Large intestine (tissue), 3 donors: ENCODE data around the gene DNAL1. TPM values are rescaled to one million over a fixed set of nuclear protein-coding genes. Genes with fewer than 3 reads are reported as not detected.
"Not testable (repeated sequence)": the region's sequence is repeated elsewhere in the genome, so short reads cannot be mapped to it uniquely, and the experiment has no call there.

Experiments
- DNase-seq, 2 donors: peaks; one replicate each; pipeline versions ENCODE4 v3.0.0 to v3.0.0-alpha.2; 2013
- H3K27ac ChIP-seq: one replicate; pipeline ENCODE4 v1.5.1; 2013; ENCODE audit warnings: low read length
- H3K27me3 ChIP-seq: 2 replicates; pipeline ENCODE4 v1.6.1; 2013; ENCODE audit warnings: low read length; ENCODE audit not compliant: control insufficient read depth, insufficient read depth
- H3K36me3 ChIP-seq: 2 replicates; pipeline ENCODE4 v1.6.1; 2013; ENCODE audit warnings: low read length; ENCODE audit not compliant: control insufficient read depth, insufficient read depth
- H3K4me1 ChIP-seq: one replicate; pipeline ENCODE4 v1.6.1; 2013; ENCODE audit warnings: low read length; ENCODE audit not compliant: control insufficient read depth, insufficient read depth
- H3K4me3 ChIP-seq: one replicate; pipeline ENCODE4 v1.5.1; 2013; ENCODE audit warnings: low read length
- H3K9me3 ChIP-seq: one replicate; pipeline ENCODE4 v1.6.1; 2013; ENCODE audit warnings: mild to moderate bottlenecking, low read depth, low read length, moderate library complexity; ENCODE audit not compliant: control insufficient read depth
- WGBS: methylation state at CpG from one replicate; pipeline ENCODE4 v1.1.5; 2013; ENCODE audit warnings: low lambda C conversion rate; ENCODE audit not compliant: insufficient coverage; 5-methylcytosine and 5-hydroxymethylcytosine counted together
- polyA plus RNA-seq: library from polyadenylated mRNA; unstranded; fragments of 120-200 nt; gene quantifications from one replicate; pipeline ENCODE4 v1.2.1, GENCODE V29; 2013

Gene DNAL1
- polyA plus RNA-seq, 1 donor = 7.2 TPM

DNA sequence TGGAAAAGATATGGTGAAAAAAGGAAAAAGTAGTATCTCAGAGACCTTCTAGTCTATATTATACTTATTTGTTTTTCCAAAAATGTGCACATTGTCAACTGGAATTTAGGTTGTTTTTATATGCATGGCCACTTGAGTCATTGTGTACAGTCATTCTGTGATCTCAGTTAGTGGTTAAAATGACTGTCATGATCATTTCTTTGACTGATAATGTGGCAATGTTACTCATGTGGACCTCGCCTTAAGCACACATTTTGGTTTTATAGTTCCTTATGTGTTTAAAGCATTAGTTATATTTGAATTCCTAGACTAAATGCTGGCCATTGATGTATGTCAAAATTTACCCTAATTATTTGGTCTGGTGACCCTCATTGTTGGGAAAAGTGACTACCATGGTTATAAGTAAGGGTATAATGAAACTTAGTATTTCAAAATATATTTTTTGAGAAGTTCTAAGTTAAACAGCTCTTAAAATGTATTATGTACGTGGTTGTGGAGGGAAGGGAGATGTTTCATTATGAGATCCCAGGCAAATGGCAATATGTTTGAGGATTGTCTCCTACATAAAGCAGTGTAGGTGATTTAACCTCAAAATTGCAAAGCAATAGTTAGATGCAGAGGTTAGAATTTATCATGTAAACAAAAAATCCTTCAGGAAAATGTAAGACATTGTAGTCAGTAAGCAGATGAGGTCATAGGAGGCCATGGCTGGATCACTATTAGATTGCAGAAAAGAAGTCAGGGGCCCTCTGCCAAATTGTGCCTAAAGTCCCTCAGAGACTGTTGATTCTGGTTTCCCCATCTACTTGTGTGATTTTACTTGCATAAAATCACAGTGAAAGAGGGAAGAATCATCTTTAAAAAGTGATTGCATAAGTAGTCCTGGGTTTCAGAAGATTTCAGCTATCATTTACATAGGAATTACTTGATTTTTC, 51.9 kb downstream of the DNAL1 start:
- no peak for DNase-seq
- Histone ChIP-seq H3K27ac (no peak overlapping the region), H3K4me1 (no peaks in the 10 kb centered on the region), H3K27me3 (no peaks in the 10 kb centered on the region), H3K9me3 (no peaks in the 10 kb centered on the region), H3K4me3 (no peak overlapping the region), H3K36me3 (peaks cover 2% of the 10 kb centered on the region)
- WGBS = 75% methylated on average over 2 of the region's 2 CpGs

DNA sequence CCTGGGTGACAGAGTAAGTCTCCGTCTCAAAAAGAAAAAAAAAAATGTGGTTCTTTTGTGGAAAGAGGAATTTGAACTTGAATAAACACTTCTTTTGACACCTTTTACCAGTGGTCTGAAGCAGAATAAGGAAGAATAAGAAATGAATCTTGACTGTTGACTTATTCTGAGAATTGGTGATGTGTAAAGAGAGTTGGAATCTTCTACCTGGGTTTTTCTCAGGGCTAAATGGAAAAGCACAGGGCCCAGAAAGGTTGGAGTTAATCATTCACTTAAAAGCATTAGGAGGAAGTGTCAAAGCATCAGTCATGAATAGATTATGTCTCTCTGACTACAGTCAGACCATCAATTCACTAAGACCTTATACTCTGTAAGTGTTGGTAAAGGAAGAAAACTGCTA, 55.5 kb downstream of the DNAL1 start:
- DNase-seq = peak in 1 of 2 donors; percentile 29
- Histone ChIP-seq H3K9me3 (no peaks in the 10 kb centered on the region), H3K27me3 (no peaks in the 10 kb centered on the region), H3K4me3 (no peak overlapping the region), H3K27ac (no peak overlapping the region), H3K36me3 (peaks cover 2% of the 10 kb centered on the region), H3K4me1 (no peaks in the 10 kb centered on the region)
- WGBS = no CpG with 5 or more reads among the region's 1 CpG

DNA sequence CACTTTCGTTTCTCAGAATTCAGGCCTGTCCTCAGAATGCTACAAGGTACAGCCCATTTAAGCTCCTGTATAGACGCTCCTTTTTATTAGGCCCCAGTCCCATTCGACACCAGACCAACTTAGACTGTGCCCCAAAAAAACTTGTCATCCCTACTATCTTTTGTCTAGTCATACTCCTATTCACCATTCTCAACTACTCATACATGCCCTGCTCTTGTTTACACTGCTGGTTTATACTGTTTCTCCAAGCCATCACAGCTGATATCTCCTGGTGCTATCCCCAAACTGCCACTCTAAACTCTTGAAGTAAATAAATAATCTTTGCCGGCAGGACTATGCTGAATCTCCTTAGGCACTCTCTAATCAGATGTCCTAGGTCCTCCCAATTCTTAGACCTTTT, 63.3 kb downstream of the DNAL1 start:
- H3K9me3 ChIP-seq, H3K36me3 ChIP-seq, DNase-seq, H3K4me3 ChIP-seq, H3K27ac ChIP-seq, H3K4me1 ChIP-seq: not testable (repeated sequence)
- H3K27me3 ChIP-seq = peaks cover 11% of the 10 kb centered on the region
- WGBS = no CpG with 5 or more reads among the region's 4 CpGs

DNA sequence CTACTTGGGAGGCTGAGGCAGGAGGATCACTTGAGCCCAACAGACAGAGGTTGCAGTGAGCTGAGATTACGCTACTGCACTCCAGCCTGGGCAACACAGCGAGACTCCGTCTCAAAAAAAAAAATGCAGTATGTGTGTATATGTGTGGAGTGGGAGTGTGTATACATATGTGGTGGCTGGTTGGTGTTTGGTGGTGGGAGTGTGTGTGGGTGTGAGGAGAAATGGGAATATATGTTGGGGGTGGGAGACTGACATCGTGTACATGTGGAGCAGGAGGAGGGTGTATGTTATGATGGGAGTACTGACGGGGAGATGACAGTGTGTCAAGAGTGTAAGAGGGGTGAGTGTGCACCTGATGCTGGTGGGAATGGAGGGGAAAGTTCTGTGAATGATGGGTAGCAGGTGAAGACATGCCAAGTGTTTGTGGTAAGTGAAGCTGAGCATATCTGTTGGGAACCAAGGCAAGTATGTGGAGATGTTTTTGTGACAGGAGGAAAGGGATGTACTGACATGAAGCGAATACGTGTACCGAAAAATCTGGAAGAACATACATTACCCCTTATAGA, 65.2 kb downstream of the DNAL1 start:
- 95% methylated on average over 4 of the region's 8 CpGs for WGBS
- Histone ChIP-seq H3K4me3 (no peak overlapping the region), H3K27me3 (peaks cover 15% of the 10 kb centered on the region), H3K27ac (no peak overlapping the region), H3K36me3 (no peaks in the 10 kb centered on the region), H3K9me3 (no peaks in the 10 kb centered on the region), H3K4me1 (peaks cover 19% of the 10 kb centered on the region)
- no peak for DNase-seq

DNA sequence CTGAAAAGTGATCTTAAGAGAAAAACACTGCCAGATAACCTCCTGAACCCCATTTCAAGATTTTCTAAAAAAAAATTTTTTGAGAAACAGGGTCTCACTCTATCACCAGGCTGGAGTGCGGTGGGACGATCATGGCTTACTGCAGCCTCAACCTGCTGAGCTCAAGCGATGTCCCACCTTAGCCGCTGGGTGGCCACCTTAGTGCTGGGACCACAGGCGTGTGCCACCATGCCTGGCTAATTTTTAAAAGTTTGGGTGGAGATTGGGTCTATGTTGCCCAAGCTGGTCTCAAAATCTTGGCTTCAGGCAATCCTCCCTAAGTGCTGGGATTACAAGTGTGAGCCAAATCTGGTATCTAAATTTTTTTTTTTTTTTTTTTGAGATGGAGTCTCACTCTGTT, 66.0 kb downstream of the DNAL1 start:
- WGBS = no CpG with 5 or more reads among the region's 5 CpGs
- no peak for DNase-seq
- Histone ChIP-seq H3K27me3 (peaks cover 15% of the 10 kb centered on the region), H3K4me1 (peaks cover 19% of the 10 kb centered on the region), H3K4me3 (no peak overlapping the region), H3K36me3 (peaks cover 3% of the 10 kb centered on the region), H3K27ac (no peak overlapping the region), H3K9me3 (no peaks in the 10 kb centered on the region)

DNA sequence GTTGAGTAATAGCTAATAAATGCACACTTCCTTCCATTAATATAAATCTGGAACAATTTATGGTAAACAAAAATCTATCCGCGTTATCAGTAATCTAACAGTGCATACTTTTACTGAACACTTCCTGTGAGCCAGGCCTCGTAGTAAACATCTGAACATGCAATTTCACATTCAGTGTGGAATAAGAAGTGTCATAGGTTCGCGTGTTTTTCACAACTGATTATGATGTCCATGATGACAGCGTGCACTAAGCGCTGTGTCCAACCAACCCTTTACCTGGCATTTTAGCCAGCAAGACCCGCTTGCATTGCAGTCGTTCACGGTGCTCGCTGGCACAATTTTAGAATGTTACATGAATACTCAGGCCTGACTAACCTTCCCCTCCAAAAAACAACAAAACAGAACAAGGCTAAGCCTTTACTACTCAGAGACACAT, 67.3 kb downstream of the DNAL1 start:
- H3K27me3 ChIP-seq = peaks cover 15% of the 10 kb centered on the region
- H3K27ac ChIP-seq = peak overlapping the region; percentile 42
- H3K4me1 ChIP-seq = peaks cover 19% of the 10 kb centered on the region
- 60% methylated on average over 2 of the region's 11 CpGs for WGBS
- peaks cover 12% of the 10 kb centered on the region for H3K36me3 ChIP-seq
- peak overlapping the region; percentile 83 for H3K4me3 ChIP-seq
- no peak for DNase-seq
- H3K9me3 ChIP-seq = no peaks in the 10 kb centered on the region

DNA sequence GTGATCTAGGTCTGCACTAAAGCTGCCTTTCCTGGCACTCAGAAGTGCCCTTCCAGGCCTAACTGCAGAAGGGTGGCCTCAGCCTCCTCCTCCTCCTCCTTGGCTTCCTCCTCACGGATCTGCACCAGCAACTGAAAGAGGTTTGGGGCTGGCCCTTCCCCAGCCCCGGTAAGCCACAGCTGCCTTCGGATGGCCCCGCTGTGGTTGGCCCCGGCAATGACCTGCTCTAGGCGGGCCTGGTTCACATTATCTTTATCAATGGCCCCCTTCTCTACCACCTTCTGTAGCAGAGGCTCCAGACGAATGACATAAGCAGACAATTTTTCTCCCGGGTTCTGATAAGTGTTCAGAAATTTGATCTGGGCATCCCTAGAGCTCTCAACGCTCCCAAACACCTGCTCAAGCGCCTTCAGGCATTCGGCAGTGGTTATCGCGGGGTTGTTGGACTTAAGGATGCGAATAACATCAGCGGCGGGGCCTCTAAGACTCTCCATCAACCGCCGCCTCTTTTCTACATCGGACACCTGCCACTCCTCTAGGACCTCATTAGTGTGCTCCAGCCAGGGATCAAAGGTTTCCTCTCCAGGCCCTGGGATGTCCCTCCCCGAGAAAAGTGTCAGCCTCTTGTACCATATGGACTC, 67.9 kb downstream of the DNAL1 start:
- no CpG with 5 or more reads among the region's 20 CpGs for WGBS

DNA sequence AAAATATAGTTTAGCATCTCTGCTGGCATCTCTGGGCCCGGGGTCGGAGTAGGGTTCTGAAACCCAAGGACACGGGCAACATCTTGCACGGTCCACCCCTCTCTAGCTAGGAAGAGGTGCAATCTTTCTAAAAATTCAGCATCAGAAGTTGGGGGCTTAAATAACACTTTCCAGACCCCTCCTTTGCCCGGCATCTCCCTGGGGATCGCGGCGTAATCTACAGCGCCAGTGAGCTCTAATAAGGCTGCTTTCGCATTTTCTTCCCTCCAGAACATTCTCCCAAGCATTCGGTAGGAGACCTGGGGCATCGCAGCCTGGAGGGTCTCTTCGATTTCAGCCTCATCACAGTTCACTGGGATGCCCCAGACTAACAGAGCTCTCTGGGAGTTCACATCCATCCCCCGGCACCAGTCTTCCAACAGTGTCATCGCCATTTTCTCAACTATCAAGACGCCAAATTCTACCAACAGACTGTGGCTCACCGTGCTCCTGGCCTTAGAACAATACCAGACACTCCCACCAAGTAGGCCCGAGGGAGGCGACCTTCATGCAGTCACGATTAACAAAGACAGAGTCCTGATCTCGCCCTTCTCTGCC, 68.5 kb downstream of the DNAL1 start:
- peaks cover 15% of the 10 kb centered on the region for H3K27me3 ChIP-seq
- H3K9me3 ChIP-seq = no peaks in the 10 kb centered on the region
- peaks cover 24% of the 10 kb centered on the region for H3K4me1 ChIP-seq
- no peak for DNase-seq
- peak overlapping the region; percentile 83 for H3K4me3 ChIP-seq
- whole genome bisulfite sequencing = no CpG with 5 or more reads among the region's 21 CpGs
- H3K27ac ChIP-seq = peak overlapping the region; percentile 42
- H3K36me3 ChIP-seq = peaks cover 22% of the 10 kb centered on the region

More for the DNA sequence above, 67.9 kb downstream of the DNAL1 start:
- Histone ChIP-seq H3K36me3 (peaks cover 15% of the 10 kb centered on the region), H3K27me3 (peaks cover 15% of the 10 kb centered on the region), H3K4me3 (peak overlapping the region; percentile 83), H3K4me1 (peaks cover 19% of the 10 kb centered on the region), H3K9me3 (no peaks in the 10 kb centered on the region), H3K27ac (peak overlapping the region; percentile 42)
- peak in 1 of 2 donors; percentile 35 for DNase-seq

DNA sequence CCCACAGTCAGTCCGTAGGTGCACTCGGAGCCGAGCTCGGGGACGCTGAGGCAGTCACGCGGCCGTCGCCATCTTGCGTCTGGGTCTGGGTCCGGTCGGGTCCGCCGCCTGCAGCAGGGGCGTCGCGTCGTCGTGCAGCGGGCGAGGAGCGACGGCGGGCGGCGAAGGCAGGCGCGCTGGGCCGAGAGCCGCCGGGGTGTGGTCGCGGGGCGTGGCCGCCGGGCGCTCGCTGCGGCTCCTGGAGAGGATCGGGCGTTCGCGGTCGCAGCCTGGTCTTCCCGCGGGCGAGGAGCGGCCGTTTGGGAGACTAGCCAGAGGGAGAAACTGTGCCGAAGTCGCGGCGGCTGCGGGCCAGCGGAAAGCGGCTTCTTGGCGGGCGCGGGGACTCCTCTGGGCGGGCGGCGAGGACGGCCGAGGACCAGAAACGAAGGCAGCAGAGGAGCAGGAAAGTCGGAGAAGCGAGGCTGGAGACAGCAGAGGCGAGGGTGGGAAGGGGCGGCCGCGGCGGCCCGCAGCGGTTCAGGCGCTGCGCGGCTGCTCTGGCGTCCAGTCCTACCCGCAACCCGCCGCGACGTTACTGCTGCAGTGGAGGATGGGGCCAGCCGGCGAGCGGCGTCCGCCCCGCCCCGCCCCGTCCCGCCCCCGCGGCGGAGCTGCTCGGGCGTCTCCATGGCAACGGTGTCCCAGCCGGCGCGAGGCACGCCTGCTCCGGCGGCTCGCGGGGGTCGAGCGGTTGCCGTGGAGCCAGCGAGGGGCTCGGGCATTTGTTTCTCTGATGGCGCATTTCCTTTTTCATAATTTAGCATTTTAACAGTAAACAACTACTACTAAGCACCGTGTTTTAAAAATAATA, 69.2 kb downstream of the DNAL1 start, which contains the start of gene PNMA1:
TSS of gene PNMA1 (minus strand) at position 582 of the 853 bp plus-strand sequence. CDS start 745 bp downstream, outside the sequence.
- no peaks in the 10 kb centered on the region for H3K9me3 ChIP-seq
- H3K27me3 ChIP-seq = peaks cover 15% of the 10 kb centered on the region
- WGBS = 0% methylated on average over 1 of the region's 113 CpGs
- peak; percentile 60 to 82 for DNase-seq
- H3K27ac ChIP-seq = peak within 1 kb of the TSS; percentile 84
- peaks cover 24% of the 10 kb centered on the region for H3K4me1 ChIP-seq
- H3K4me3 ChIP-seq = peak within 1 kb of the TSS; percentile 83
- peaks cover 24% of the 10 kb centered on the region for H3K36me3 ChIP-seq
